ENCODE measurements around the gene ETV1.

The ETV1 gene

GRCh38 chr7:13989126-13989948, at the start of gene ETV1:
Gene ETV1 (minus strand): TSS chr7:13989666. CDS start chr7:13989052, 614 bp downstream.
- peak; percentile 79 for DNase-seq (ENCODE audit: low spot score)

GRCh38 chr7:14024406-14024805, 34.9 kb upstream of the ETV1 start:
- no peak for DNase-seq (ENCODE audit: low spot score)

GRCh38 chr7:14023838-14024237, 34.4 kb upstream of the ETV1 start:
- no peak for DNase-seq (ENCODE audit: low spot score)

GRCh38 chr7:14023342-14023741, 33.9 kb upstream of the ETV1 start:
- no peak for DNase-seq (ENCODE audit: low spot score)

GRCh38 chr7:14021069-14021468, 31.6 kb upstream of the ETV1 start:
- DNase-seq (ENCODE audit: low spot score), result no peak

GRCh38 chr7:14020339-14020900, 31.0 kb upstream of the ETV1 start:
- DNase-seq (ENCODE audit: low spot score), result no peak

GRCh38 chr7:14018751-14019150, 29.3 kb upstream of the ETV1 start:
- no peak for DNase-seq (ENCODE audit: low spot score)

- DNase-seq (ENCODE audit: low spot score), result no peak
Measured at GRCh38 chr7:14016950-14017349, 27.5 kb upstream of the ETV1 start.

- no peak for DNase-seq (ENCODE audit: low spot score)
Measured at GRCh38 chr7:14013898-14014297, 24.4 kb upstream of the ETV1 start.

GRCh38 chr7:14009453-14010418, 20.3 kb upstream of the ETV1 start:
- DNase-seq (ENCODE audit: low spot score), result no peak

- DNase-seq (ENCODE audit: low spot score), result no peak
Measured at GRCh38 chr7:14001139-14001538, 11.7 kb upstream of the ETV1 start.

- DNase-seq (ENCODE audit: low spot score), result no peak
Measured at GRCh38 chr7:14000247-14000646, 10.8 kb upstream of the ETV1 start.

- DNase-seq (ENCODE audit: low spot score), result no peak
Measured at GRCh38 chr7:13998866-13999265, 9.4 kb upstream of the ETV1 start.

- no peak for DNase-seq (ENCODE audit: low spot score)
Measured at GRCh38 chr7:13992596-13992964, 3.1 kb upstream of the ETV1 start.

GRCh38 chr7:13991791-13992595, 2.5 kb upstream of the ETV1 start:
- peak; percentile 58 for DNase-seq (ENCODE audit: low spot score)

GRCh38 chr7:13990984-13991790, 1.7 kb upstream of the ETV1 start:
- peak; percentile 98 for DNase-seq (ENCODE audit: low spot score)

GRCh38 chr7:13990319-13990983, 985 bp upstream of the ETV1 start:
- peak; percentile 67 for DNase-seq (ENCODE audit: low spot score)

GRCh38 chr7:13989949-13990305, 461 bp upstream of the ETV1 start:
- DNase-seq (ENCODE audit: low spot score), result peak; percentile 51

- peak; percentile 46 for DNase-seq (ENCODE audit: low spot score)
Measured at GRCh38 chr7:13988731-13989125, 738 bp downstream of the ETV1 start.

- no peak for DNase-seq (ENCODE audit: low spot score)
Measured at GRCh38 chr7:13988065-13988464, 1.4 kb downstream of the ETV1 start.

Measured in pons (tissue), 1 donor.